ENCODE results near the gene NPM3.
"Not testable (repeated sequence)": the region's sequence is repeated elsewhere in the genome, so short reads cannot be mapped to it uniquely, and the experiment has no call there.

Gene NPM3

GRCh38 chr10:101803511-101803910 lies 20.3 kb upstream of the NPM3 start:
- no peak for DNase-seq (ENCODE audit: low spot score)

DNA sequence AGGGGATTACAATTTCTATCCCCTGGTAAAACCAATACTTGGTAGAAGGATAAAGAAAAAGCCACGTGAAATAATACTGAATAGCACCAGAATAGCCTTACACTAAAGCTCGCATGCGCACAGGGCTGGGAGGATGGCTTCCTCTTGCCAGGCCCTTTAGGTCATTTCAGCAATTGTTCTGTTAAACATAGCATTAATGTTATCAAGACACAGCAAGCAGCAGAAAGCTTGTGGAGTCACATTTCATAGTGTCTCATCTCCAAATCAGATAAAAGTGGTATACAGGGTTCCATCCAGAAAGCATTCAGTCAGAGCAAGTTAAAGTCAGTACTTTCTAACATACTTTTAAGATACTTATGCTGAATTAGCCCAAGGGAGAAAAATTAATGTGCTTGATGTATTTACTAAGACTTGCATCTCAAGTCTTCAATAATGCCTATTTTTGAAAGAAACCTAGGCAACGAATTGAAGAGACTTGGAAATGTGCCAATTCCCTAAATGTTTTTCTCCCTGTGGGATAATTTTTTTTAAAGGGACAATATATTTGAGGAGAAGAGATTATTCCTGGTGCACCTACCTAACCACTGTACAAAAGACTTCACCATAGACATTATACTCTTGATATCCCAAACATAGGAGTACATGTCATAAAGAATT lies 14.3 kb upstream of the NPM3 start:
- DNase-seq (ENCODE audit: low spot score) = no peak

DNA sequence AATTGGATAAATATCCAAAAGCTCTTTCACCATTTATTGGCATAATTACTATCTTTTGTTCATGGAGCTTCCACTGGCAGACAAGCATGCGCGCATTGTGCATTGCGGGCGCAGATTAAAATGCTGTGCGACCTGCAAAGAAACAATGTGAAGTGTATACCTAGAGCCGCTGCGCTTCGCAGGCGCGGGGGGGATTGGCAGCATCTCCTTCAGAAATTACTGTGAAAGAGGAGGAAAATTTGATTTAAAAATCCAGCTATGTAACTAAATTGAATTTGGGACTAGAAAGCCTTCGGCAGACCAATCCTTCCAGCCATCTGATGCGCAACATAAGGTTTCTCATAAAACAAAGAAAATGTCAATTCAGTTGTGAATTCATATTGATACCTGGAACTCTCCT lies 10.3 kb upstream of the NPM3 start:
- DNase-seq (ENCODE audit: low spot score) = no peak

GRCh38 chr10:101789686-101790085 lies 6.4 kb upstream of the NPM3 start:
- no peak for DNase-seq (ENCODE audit: low spot score)

DNA sequence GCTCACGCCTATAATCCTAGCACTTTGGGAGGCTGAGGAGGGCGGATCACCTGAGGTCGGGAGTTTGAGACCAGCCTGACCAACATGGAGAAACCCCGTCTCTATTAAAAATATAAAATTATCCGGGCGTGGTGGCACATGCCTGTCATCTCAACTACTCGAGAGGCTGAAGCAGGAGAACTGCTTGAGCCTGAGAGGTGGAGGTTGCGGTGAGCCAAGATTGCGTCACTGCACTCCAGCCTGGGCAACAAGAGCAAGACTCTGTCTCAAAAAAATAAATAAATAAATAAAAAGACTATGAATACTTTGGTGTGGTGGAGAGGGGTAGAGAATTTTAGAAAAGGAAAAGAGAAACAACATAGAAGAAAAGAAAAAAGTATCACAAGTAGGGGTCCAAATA lies 6.0 kb upstream of the NPM3 start:
- not testable (repeated sequence) for DNase-seq (ENCODE audit: low spot score)

GRCh38 chr10:101785801-101786200 lies 2.6 kb upstream of the NPM3 start:
- no peak for DNase-seq (ENCODE audit: low spot score)

DNA sequence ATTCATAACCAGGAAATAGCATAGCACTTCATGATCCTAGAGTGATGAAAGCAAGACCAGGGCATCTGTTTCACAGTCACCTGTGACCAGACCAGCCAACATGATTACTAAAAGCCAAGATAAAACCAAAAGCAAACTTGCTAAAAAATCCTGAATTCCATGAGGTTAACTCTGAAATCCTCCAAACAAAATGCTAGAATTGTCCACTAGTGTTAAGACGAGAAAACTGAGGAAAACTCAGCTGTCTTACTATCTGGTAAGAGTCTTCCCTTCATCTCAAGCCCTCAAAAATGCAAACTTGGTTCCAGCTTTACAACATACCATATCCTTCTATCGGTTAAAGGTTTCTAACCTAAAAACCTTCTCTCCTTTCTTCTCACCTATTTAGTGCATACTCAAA lies 1.3 kb upstream of the NPM3 start:
- no peak for DNase-seq (ENCODE audit: low spot score)

GRCh38 chr10:101783736-101784118 lies 481 bp upstream of the NPM3 start:
- no peak for DNase-seq (ENCODE audit: low spot score)

DNA sequence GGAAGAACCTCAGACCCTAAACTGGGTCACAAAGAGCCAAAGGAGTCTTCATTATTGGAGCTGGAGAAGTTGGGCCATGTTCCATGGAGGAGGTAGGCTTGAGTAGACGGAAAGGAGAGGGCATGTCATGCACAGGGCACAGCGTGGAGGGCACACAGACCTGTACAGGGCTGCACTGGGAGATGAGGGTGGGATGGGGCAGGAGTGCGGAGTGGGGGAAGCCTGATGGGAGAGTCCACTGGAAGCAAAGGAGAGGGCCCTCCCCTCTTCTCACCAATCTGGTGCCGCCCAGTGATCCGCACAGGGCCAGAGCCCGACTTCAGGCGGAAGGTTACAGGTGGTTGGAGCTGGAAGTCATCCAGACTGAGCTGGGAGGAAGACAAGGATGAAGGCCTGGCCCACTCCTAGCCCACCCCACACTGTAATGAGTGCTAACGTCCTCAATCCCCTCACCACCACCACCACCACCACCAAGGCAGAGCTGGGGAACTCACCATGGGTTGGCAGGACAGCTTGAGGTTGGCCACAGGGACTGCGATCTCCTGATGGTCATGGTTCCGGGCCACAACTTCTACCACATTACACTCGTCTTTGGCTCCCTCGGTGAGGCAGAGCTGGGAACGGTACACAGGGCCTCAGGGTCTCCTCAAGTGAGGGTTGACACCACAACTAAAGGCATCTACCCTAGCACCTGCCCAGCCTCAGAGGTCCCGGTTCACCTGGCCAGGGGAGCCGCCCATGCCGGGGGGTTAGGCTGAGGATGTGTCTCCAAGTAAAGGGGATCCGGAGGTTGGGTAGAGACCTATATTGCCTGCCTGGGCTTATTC lies 1.0 kb downstream of the NPM3 start:
- DNase-seq (ENCODE audit: low spot score) = no peak

DNA sequence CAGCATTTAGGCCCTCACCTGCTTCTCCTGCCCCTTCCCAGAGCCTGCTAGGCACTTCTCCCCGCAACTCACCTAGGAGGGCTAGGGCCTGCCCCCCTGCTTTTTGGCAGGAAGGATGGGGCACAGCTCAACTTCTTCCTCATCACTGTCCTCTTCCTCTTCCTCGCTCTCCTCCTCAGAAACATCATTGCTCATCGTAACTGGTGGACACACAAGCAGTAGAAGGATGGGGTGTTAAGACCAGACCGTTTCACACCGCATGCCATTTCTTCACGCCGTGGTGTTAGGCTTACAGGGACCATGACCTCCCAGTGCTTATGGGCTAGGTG lies 1.6 kb downstream of the NPM3 start:
- no peak for DNase-seq (ENCODE audit: low spot score)

GRCh38 chr10:101780818-101781654 lies 2.2 kb downstream of the NPM3 start:
- DNase-seq (ENCODE audit: low spot score) = peak; percentile 92

GRCh38 chr10:101780187-101780817 lies 2.9 kb downstream of the NPM3 start:
- no peak for DNase-seq (ENCODE audit: low spot score)

- DNase-seq (ENCODE audit: low spot score) = peak; percentile 93
These were observed 3.6 kb downstream of the NPM3 start for GRCh38 chr10:101779544-101780186.

DNA sequence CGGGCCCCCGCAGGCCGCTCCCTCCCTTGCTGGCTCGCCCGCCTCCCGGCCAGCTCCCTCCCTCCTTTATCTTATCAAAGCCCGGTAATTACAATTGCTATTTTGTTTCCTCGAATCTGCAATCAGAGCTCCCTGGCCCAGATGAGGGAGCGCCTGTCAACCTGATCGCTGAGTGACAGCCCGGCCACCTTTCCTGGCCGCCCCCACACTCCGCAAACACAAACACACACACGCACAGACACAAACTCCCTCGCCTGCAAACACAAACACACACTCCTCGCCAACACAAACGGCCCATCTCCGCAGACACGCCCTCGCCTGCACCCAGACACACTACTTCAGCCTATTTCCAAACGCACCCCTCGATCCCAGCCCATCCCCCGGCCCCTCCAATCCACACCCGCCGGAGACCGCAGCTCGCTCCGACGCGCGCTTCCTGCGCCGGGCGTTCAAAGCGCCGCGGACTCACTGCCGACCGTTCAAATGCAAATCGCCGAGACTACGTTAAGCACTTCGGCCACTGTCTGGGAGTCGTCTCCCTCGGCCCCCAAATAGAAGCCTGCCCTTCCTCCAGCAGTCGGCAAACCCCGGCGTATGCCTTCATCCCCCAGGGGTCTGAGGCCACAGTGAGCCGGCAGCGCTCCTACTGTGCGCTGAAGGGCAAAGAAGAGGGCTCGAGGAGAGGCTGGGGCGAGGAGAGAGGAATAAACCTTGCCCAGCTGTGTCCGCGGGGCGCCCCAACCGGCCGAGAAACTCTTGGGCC lies 4.3 kb downstream of the NPM3 start:
- DNase-seq (ENCODE audit: low spot score) = no peak

- no peak for DNase-seq (ENCODE audit: low spot score)
These were observed 5.0 kb downstream of the NPM3 start for GRCh38 chr10:101778151-101778780.

- no peak for DNase-seq (ENCODE audit: low spot score)
These were observed 5.6 kb downstream of the NPM3 start for GRCh38 chr10:101777619-101778145.

- no peak for DNase-seq (ENCODE audit: low spot score)
These were observed 7.0 kb downstream of the NPM3 start for GRCh38 chr10:101776161-101776817.

- peak; percentile 42 for DNase-seq (ENCODE audit: low spot score)
These were observed 7.7 kb downstream of the NPM3 start, which contains the start of gene FGF8 for GRCh38 chr10:101775273-101776160. Gene FGF8 (minus strand): TSS chr10:101776114. CDS start chr10:101775900, 214 bp downstream.
